ENCODE data around the gene ENG. TPM values are rescaled to one million over a fixed set of nuclear protein-coding genes. Genes with fewer than 3 reads are reported as not detected.

The ENG gene
- total RNA-seq, 1 experiment from 2014 or later = 25.1 TPM

DNA sequence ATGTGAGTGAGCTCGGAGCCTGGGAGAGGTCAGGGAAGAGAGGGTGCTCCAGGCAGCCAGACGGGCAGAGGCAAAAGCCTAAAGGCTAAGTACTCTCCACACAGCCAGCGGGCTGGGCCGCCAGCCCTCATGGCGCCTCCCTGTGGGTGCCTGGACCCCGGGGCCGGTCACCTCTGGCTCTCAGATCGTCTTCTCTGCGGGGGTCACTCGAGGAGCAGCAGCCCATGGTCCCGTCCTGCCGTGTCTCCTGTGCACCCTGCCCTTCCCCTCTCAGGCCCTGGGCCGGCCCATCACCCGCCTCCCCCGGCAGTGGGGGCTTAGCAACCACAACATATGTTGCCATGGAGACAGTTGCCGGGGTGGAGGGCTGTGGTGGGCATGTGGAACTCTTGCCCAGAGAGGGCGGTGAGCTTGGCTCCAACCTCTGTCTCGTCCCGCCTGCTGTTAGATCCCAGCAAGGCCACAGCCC is 18.8 kb upstream of the ENG start:
- no TSS peak for BruUV-seq (replicated peaks)
- no peak for TF ChIP-seq POLR2AphosphoS5 (IDR thresholded peaks at IDR 0.05; ENCODE audit: low read depth, low read length)
- no peak for TF ChIP-seq SIN3A (IDR thresholded peaks at IDR 0.05; ENCODE audit: borderline replicate concordance, insufficient read depth, low read depth, low read length)
- no peak for TF ChIP-seq TCF7L2 (IDR thresholded peaks at IDR 0.05; ENCODE audit: low read depth, low read length)
- TF ChIP-seq, protein P1, sequence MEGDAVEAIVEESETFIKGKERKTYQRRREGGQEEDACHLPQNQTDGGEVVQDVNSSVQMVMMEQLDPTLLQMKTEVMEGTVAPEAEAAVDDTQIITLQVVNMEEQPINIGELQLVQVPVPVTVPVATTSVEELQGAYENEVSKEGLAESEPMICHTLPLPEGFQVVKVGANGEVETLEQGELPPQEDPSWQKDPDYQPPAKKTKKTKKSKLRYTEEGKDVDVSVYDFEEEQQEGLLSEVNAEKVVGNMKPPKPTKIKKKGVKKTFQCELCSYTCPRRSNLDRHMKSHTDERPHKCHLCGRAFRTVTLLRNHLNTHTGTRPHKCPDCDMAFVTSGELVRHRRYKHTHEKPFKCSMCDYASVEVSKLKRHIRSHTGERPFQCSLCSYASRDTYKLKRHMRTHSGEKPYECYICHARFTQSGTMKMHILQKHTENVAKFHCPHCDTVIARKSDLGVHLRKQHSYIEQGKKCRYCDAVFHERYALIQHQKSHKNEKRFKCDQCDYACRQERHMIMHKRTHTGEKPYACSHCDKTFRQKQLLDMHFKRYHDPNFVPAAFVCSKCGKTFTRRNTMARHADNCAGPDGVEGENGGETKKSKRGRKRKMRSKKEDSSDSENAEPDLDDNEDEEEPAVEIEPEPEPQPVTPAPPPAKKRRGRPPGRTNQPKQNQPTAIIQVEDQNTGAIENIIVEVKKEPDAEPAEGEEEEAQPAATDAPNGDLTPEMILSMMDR (IDR thresholded peaks at IDR 0.05) = no peak
- TF ChIP-seq REST (IDR thresholded peaks at IDR 0.05; ENCODE audit: insufficient read depth in 1 of 2, low read depth in 2 of 2, low read length in 1 of 2) = no peak
- no peak overlapping the region for H3K4me3 ChIP-seq (ENCODE audit: low read depth in 2 of 2, low read length in 2 of 2)
- ChIA-PET CTCF (no interaction called here), POLR2A (no interaction called here)
- peaks cover 22% of the 10 kb centered on the region; the same call in 1 of the 2 replicates for H3K4me1 ChIP-seq (ENCODE audit: control insufficient read depth, insufficient read depth, low read length)
- in situ Hi-C loops (cut with HindIII; ENCODE audit: low pct_unique_long_range_greater_than_20kb, low sequenced_read_pairs) = no loop called here
- H3K27ac ChIP-seq (ENCODE audit: low read length) = no peak overlapping the region
- ATAC-seq (no peak), DNase-seq (ENCODE audit: low read depth, low spot score) (no peak)
- H3K36me3 ChIP-seq (ENCODE audit: control insufficient read depth, insufficient read depth, low read length) = no peaks in the 10 kb centered on the region
- intact Hi-C loops (cut with micrococcal nuclease; ENCODE audit: unreplicated experiment) = loop anchor here (10.0 kb wide), 1 partner anchor 68 kb away; the partner anchor contains the start of gene FPGS
- H3K9me3 ChIP-seq (ENCODE audit: control insufficient read depth, insufficient read depth, low read depth, low read length) = no peaks in the 10 kb centered on the region
- H3K27me3 ChIP-seq (ENCODE audit: control insufficient read depth, insufficient read depth, low read length) = no peaks in the 10 kb centered on the region

GRCh38 chr9:127872369-127873222 is 18.1 kb upstream of the ENG start:
- ATAC-seq (no peak), DNase-seq (ENCODE audit: low read depth, low spot score) (no peak)
- TF ChIP-seq TCF7L2 (IDR thresholded peaks at IDR 0.05; ENCODE audit: low read depth, low read length) (no peak), SIN3A (IDR thresholded peaks at IDR 0.05; ENCODE audit: borderline replicate concordance, insufficient read depth, low read depth, low read length) (no peak), POLR2AphosphoS5 (IDR thresholded peaks at IDR 0.05; ENCODE audit: low read depth, low read length) (no peak), REST (IDR thresholded peaks at IDR 0.05; ENCODE audit: insufficient read depth in 1 of 2, low read depth in 2 of 2, low read length in 1 of 2) (no peak)
- TF ChIP-seq, protein P1 (IDR thresholded peaks at IDR 0.05) = no peak
- ChIA-PET CTCF (no interaction called here), POLR2A (no interaction called here)
- H3K36me3 ChIP-seq (ENCODE audit: control insufficient read depth, insufficient read depth, low read length) = no peaks in the 10 kb centered on the region
- H3K9me3 ChIP-seq (ENCODE audit: control insufficient read depth, insufficient read depth, low read depth, low read length) = no peaks in the 10 kb centered on the region
- intact Hi-C loops (cut with micrococcal nuclease; ENCODE audit: unreplicated experiment) (loop anchor here (10.0 kb wide), 1 partner anchor 68 kb away; the partner anchor contains the start of gene FPGS), in situ Hi-C loops (cut with HindIII; ENCODE audit: low pct_unique_long_range_greater_than_20kb, low sequenced_read_pairs) (no loop called here)
- peaks cover 22% of the 10 kb centered on the region; the same call in 1 of the 2 replicates for H3K4me1 ChIP-seq (ENCODE audit: control insufficient read depth, insufficient read depth, low read length)
- H3K27me3 ChIP-seq (ENCODE audit: control insufficient read depth, insufficient read depth, low read length) = no peaks in the 10 kb centered on the region
- no peak overlapping the region for H3K4me3 ChIP-seq (ENCODE audit: low read depth in 2 of 2, low read length in 2 of 2)
- H3K27ac ChIP-seq (ENCODE audit: low read length) = no peak overlapping the region
- no TSS peak for BruUV-seq (replicated peaks)
